Ovary (tissue), 3 donors: ENCODE measurements around the gene GTF2F1.

ENCODE experiments used
- CTCF ChIP-seq, 3 donors: fragments of 450-650 bp in 2 of 3; fragments of 200-600 bp in 1 of 3; IDR thresholded peaks; one replicate each; pipeline versions ENCODE4 v1.5.1 to v1.8.0; 2016 to 2022; ENCODE audit warnings: antibody characterized with exemption in 3 of 3, mild to moderate bottlenecking in 1 of 3
- EP300 ChIP-seq: sonication (generic); formaldehyde crosslinking; IDR thresholded peaks from one replicate; pipeline ENCODE4 v1.6.1; 2017; ENCODE audit warnings: antibody characterized with exemption
- POLR2A ChIP-seq: fragments of 450-650 bp; IDR thresholded peaks from one replicate; pipeline ENCODE4 v1.6.1; 2017; ENCODE audit warnings: antibody characterized with exemption, mild to moderate bottlenecking, moderate library complexity
- donor health status: DM: no; HTN: no; CAD: no.

DNA sequence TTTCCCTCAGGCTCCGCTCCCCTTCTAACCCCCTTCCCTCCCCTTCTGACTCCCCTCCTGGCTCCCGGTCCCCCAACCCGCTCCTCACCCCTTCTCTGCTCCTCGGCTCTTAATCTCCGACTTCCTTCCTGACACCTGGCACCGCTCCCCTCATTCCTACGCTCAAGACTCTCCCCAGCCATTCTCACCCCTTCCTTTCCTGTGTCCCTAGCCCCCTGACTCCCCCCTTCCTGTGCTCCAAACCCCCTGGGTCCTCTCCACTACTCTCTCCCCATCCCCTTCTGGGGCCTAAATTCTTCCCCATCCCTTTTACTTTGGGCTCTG is 31.0 kb downstream of the GTF2F1 start:
- no peak for TF ChIP-seq CTCF (IDR thresholded peaks at IDR 0.05)
- no peak for TF ChIP-seq POLR2A
- TF ChIP-seq EP300: no peak
